H1 (cell line): ENCODE measurements around the gene LTBP4. TPM values are rescaled to one million over a fixed set of nuclear protein-coding genes. Genes with fewer than 3 reads are reported as not detected.

Experiments
- CTCF ChIA-PET: fragments of 300-600 bp; sonication (Branson Sonifier 250); formaldehyde crosslinking; loops from one replicate; lab custom pipeline; 2021; ENCODE audit not compliant: partially characterized antibody; lab: Charles Lee
- POLR2A ChIA-PET: fragments of 300-600 bp; sonication (Branson Sonifier 250); formaldehyde crosslinking; loops from one replicate; lab custom pipeline; 2021; ENCODE audit warnings: inconsistent platforms; ENCODE audit not compliant: partially characterized antibody; lab: Charles Lee
- DNase-seq, 2 experiments: peaks; one replicate each; pipeline versions ENCODE4 v3.0.0 to v3.0.0-alpha.2; 2010 to 2022; ENCODE audit warnings: low spot score in 2 of 2, low read depth in 1 of 2, mixed read lengths in 1 of 2
- FAIRE-seq: peaks from 2 replicates; lab custom pipeline; 2011; peaks lifted over from hg19 to GRCh38; lab: Jason Lieb, UNC
- H2AFZ ChIP-seq: 2 replicates; pipeline ENCODE4 v1.8.1; 2012; ENCODE audit warnings: low read length, inconsistent platforms
- H2AK5ac ChIP-seq: 2 replicates; pipeline ENCODE4 v1.6.1; 2013; ENCODE audit warnings: low read depth, low read length
- H2BK120ac ChIP-seq: replicated peaks from 2 replicates; pipeline ENCODE3; 2013; ENCODE audit warnings: low read depth, low read length, inconsistent platforms
- H2BK12ac ChIP-seq: 2 replicates; pipeline ENCODE4 v1.6.1; 2013; ENCODE audit warnings: low read depth, low read length
- H2BK15ac ChIP-seq: 2 replicates; pipeline ENCODE4 v1.6.1; 2013; ENCODE audit warnings: low read length
- H2BK20ac ChIP-seq: 2 replicates; pipeline ENCODE4 v1.6.1; 2013; ENCODE audit warnings: low read length
- H2BK5ac ChIP-seq: 2 replicates; pipeline ENCODE4 v1.6.1; 2013; ENCODE audit warnings: low read depth, low read length
- H3K14ac ChIP-seq: 2 replicates; pipeline ENCODE4 v1.6.1; 2013; ENCODE audit warnings: inconsistent platforms; ENCODE audit not compliant: insufficient read length
- H3K18ac ChIP-seq: 2 replicates; pipeline ENCODE4 v1.6.1; 2013; ENCODE audit warnings: low read length; ENCODE audit errors: extremely low read depth
- H3K23ac ChIP-seq: 2 replicates; pipeline ENCODE4 v1.6.1; 2013; ENCODE audit warnings: inconsistent platforms; ENCODE audit not compliant: insufficient read length
- H3K23me2 ChIP-seq: 2 replicates; pipeline ENCODE4 v1.6.1; 2013; ENCODE audit warnings: low read depth, low read length
- H3K27ac ChIP-seq: 2 replicates; pipeline ENCODE4 v1.6.1; 2011; ENCODE audit warnings: low read depth, low read length, inconsistent platforms
- H3K27me3 ChIP-seq, 4 experiments: replicated peaks in 1 of 4; 1 replicate in 1 of 4; 2 replicates in 3 of 4; pipeline versions ENCODE4 v1.6.1 to v1.8.1; 2011 to 2013; ENCODE audit warnings: low read length in 3 of 4, mild to moderate bottlenecking in 3 of 4, inconsistent platforms in 2 of 4, mixed read lengths in 2 of 4, moderate library complexity in 1 of 4; ENCODE audit not compliant: control insufficient read depth in 3 of 4, insufficient read depth in 3 of 4; ENCODE audit errors: extremely low read depth in 1 of 4
- H3K36me3 ChIP-seq, 4 experiments: 2 replicates each; pipeline versions ENCODE4 v1.6.1 to v1.8.1; 2011 to 2013; ENCODE audit warnings: mild to moderate bottlenecking in 4 of 4, low read length in 3 of 4, moderate library complexity in 2 of 4, control low read depth in 1 of 4, inconsistent platforms in 1 of 4; ENCODE audit not compliant: insufficient read depth in 4 of 4, control insufficient read depth in 2 of 4
- H3K4ac ChIP-seq: replicated peaks from 2 replicates; pipeline ENCODE3; 2013; ENCODE audit warnings: low read length, low read depth, mixed read lengths, inconsistent platforms; ENCODE audit not compliant: insufficient read length
- H3K4me1 ChIP-seq, 4 experiments: replicated peaks in 1 of 4; 1 replicate in 1 of 4; 2 replicates in 3 of 4; pipeline versions ENCODE4 v1.6.1 to v1.8.1; 2011 to 2013; ENCODE audit warnings: low read length in 3 of 4, inconsistent platforms in 2 of 4, mixed read lengths in 1 of 4; ENCODE audit not compliant: insufficient read depth in 4 of 4, control insufficient read depth in 3 of 4
- H3K4me2 ChIP-seq, 2 experiments: 2 replicates each; pipeline versions ENCODE4 v1.6.1 to v1.8.1; 2011 to 2013; ENCODE audit warnings: low read depth in 2 of 2, low read length in 2 of 2, control low read depth in 1 of 2, inconsistent platforms in 1 of 2, mild to moderate bottlenecking in 1 of 2; ENCODE audit not compliant: insufficient read depth in 1 of 2
- H3K4me3 ChIP-seq, 4 experiments: fragments of 200-600, 300-600 bp in 1 of 4; sonication (generic), shearing (Covaris generic), sonication (Bioruptor Twin) in 1 of 4; 2 replicates each; pipeline versions ENCODE4 v1.5.1 to v1.8.1; 2011 to 2016; ENCODE audit warnings: low read length in 4 of 4, low read depth in 3 of 4, control low read depth in 2 of 4, inconsistent platforms in 2 of 4, mild to moderate bottlenecking in 2 of 4, mixed read lengths in 1 of 4, moderate library complexity in 1 of 4; ENCODE audit not compliant: insufficient read depth in 2 of 4; ENCODE audit errors: extremely low read depth in 1 of 4
- H3K56ac ChIP-seq: replicated peaks from 2 replicates; pipeline ENCODE3; 2013; ENCODE audit warnings: low read depth, mild to moderate bottlenecking, mixed read lengths, low read length, inconsistent platforms; ENCODE audit not compliant: insufficient read length
- H3K79me1 ChIP-seq: 2 replicates; pipeline ENCODE4 v1.6.1; 2013; ENCODE audit warnings: low read depth, low read length, control low read depth
- H3K79me2 ChIP-seq, 2 experiments: 2 replicates each; pipeline versions ENCODE4 v1.6.1 to v1.8.1; 2012 to 2013; ENCODE audit warnings: low read length in 2 of 2, mild to moderate bottlenecking in 2 of 2, inconsistent platforms in 1 of 2; ENCODE audit not compliant: insufficient read depth in 2 of 2, control insufficient read depth in 1 of 2
- H3K9ac ChIP-seq, 4 experiments: replicated peaks in 1 of 4; 1 replicate in 1 of 4; 2 replicates in 3 of 4; pipeline versions ENCODE4 v1.6.1 to v1.8.1; 2011 to 2013; ENCODE audit warnings: low read depth in 3 of 4, low read length in 3 of 4, control low read depth in 2 of 4, mild to moderate bottlenecking in 2 of 4, moderate library complexity in 2 of 4, inconsistent platforms in 1 of 4; ENCODE audit errors: extremely low read depth in 1 of 4
- H3K9me3 ChIP-seq, 2 experiments: 2 replicates each; pipeline versions ENCODE4 v1.6.1 to v1.8.1; 2012 to 2013; ENCODE audit warnings: mild to moderate bottlenecking in 2 of 2, moderate library complexity in 2 of 2, control low read depth in 1 of 2, inconsistent platforms in 1 of 2, low read depth in 1 of 2, low read length in 1 of 2, mixed read lengths in 1 of 2; ENCODE audit not compliant: insufficient read depth in 2 of 2
- H4K20me1 ChIP-seq, 2 experiments: replicated peaks in 1 of 2; 2 replicates each; pipeline versions ENCODE3 to v1.8.1; 2011 to 2013; ENCODE audit warnings: inconsistent platforms in 2 of 2, low read length in 2 of 2, mild to moderate bottlenecking in 1 of 2; ENCODE audit not compliant: insufficient read depth in 2 of 2, control insufficient read depth in 1 of 2
- H4K5ac ChIP-seq: 2 replicates; pipeline ENCODE4 v1.6.1; 2013; ENCODE audit warnings: low read length, low read depth, mixed read lengths, inconsistent platforms; ENCODE audit not compliant: insufficient read length
- H4K8ac ChIP-seq: 2 replicates; pipeline ENCODE4 v1.8.0; 2013; ENCODE audit warnings: mild to moderate bottlenecking, moderate library complexity, low read length, inconsistent platforms; ENCODE audit not compliant: insufficient read depth; ENCODE audit errors: extremely low read depth
- H4K91ac ChIP-seq: replicated peaks from 2 replicates; pipeline ENCODE3; 2013; ENCODE audit warnings: low read length, mixed read lengths, inconsistent platforms; ENCODE audit not compliant: insufficient read length
- RXRA ChIP-seq: IDR thresholded peaks from 2 replicates; pipeline ENCODE4 v1.6.1; 2011; ENCODE audit warnings: low read depth, mild to moderate bottlenecking, low read length, moderate library complexity; ENCODE audit not compliant: insufficient read depth
- TCF12 ChIP-seq: IDR thresholded peaks from 2 replicates; pipeline ENCODE4 v1.6.1; 2011; ENCODE audit warnings: low read depth, mild to moderate bottlenecking, low read length
- WGBS, 2 experiments: shearing (Covaris generic) in 1 of 2; methylation state at CpG; one replicate each; pipeline versions ENCODE4 v1.1.6 to v1.1.7; 2013 to 2015; ENCODE audit warnings: low lambda C conversion rate in 2 of 2, mixed read lengths in 2 of 2, inconsistent platforms in 1 of 2, low coverage in 1 of 2, missing lambda C conversion rate in 1 of 2; ENCODE audit not compliant: insufficient replicate concordance in 2 of 2, insufficient coverage in 1 of 2, insufficient read length in 1 of 2; ENCODE audit errors: extremely low coverage in 1 of 2, missing lambda C conversion rate in 1 of 2; 5-methylcytosine and 5-hydroxymethylcytosine counted together
- polyA plus RNA-seq, 7 experiments: library from polyadenylated mRNA; depleted of rRNA in 3 of 7; stranded (reverse) in 5 of 7; unstranded in 2 of 7; fragments of >200 nt in 5 of 7; fragments of 200-250 nt in 2 of 7; gene quantifications; 1 replicate in 5 of 7; 2 replicates in 1 of 7; 4 replicates in 1 of 7; pipeline versions ENCODE4 v1.2.1 to v1.2.3, GENCODE V29; 2011 to 2013; ENCODE audit warnings: missing spikeins in 2 of 7, mixed read lengths in 2 of 7
- total RNA-seq: library from RNA; stranded (reverse); fragmentation: NEBNext Ultra II Directional; extraction: Animal tissue kit (Norgen Biotek cat#: 25700); gene quantifications from 2 replicates; pipeline ENCODE4 v1.2.1, GENCODE V29; 2021
- TF ChIP-seq, protein P1 (sequence below): IDR thresholded peaks from 2 replicates; pipeline ENCODE4 v1.6.1; 2012; ENCODE audit warnings: inconsistent platforms
- TF ChIP-seq, protein P2 (sequence below), 3 experiments: IDR thresholded peaks; 1 replicate in 2 of 3; 2 replicates in 1 of 3; pipeline versions ENCODE4 v1.5.1 to v1.6.1; 2011; ENCODE audit warnings: low read length in 3 of 3, mild to moderate bottlenecking in 3 of 3, inconsistent platforms in 2 of 3, low read depth in 1 of 3, moderate library complexity in 1 of 3; ENCODE audit not compliant: insufficient read depth in 1 of 3; ENCODE audit errors: control extremely low read depth in 1 of 3

Gene LTBP4
- total and polyA plus RNA-seq, 2 of the 8 experiments (the other 6 are each of a cell fraction or from before 2014, with no cell fraction given): 54.5 to 77.1 TPM

DNA sequence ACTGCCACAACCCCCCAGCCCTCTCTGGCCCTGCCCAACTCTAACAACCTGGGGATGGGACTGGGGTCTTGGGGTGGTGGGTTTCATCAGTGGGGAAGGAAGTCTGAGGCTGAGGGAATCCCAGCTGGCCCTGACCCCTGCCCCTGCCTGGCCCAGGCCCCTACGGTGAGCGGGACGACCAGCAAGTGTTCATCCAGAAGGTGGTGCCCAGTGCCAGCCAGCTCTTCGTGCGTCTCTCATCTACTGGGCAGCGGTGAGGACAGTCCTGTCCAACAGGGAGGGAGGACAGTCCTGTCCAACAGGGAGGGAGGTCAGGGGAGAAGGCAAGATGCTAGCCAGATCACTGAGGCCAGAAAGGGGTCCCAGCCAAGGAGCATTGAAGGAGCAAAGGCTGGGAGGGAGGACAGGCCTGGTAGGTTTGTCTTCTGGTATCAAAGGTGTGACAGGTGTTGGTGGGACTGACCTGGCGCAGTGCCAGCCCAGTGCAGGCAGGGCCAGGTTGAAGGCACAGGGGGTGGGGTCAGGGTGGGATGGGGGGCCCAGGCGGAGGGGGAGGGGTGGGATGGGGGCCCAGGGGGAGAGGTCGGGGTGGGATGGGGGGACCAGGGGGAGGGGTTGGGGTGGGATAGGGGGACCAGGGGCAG lies 12.1 kb upstream of the LTBP4 start:
- Histone ChIP-seq H3K23ac (no peak overlapping the region), H2BK120ac (no peak overlapping the region), H3K23me2 (no peaks in the 10 kb centered on the region; the same call in 1 of the 2 replicates), H4K91ac (no peak overlapping the region), H3K9me3 (no peaks in the 10 kb centered on the region), H2AK5ac (no peak overlapping the region), H2BK15ac (no peak overlapping the region), H3K4me2 (no peak overlapping the region), H3K36me3 (peaks cover 2 to 17% (median 10%) of the 10 kb centered on the region in 4 experiments; a peak in 6 of 8 replicates), H3K79me2 (no peaks in the 10 kb centered on the region), H2AFZ (no peak overlapping the region), H2BK20ac (no peak overlapping the region), H3K27ac (no peak overlapping the region), H3K18ac (no peak overlapping the region), H2BK5ac (no peak overlapping the region), H3K4ac (no peak overlapping the region), H3K56ac (no peak overlapping the region), H4K20me1 (peaks cover 0 to 7% of the 10 kb centered on the region in 2 experiments), H3K4me3 (no peak overlapping the region), H3K14ac (no peak overlapping the region), H4K5ac (no peak overlapping the region), H2BK12ac (no peak overlapping the region), H3K9ac (no peak overlapping the region), H4K8ac (no peak overlapping the region), H3K79me1 (no peaks in the 10 kb centered on the region), H3K4me1 (no peaks in the 10 kb centered on the region), H3K27me3 (no peaks in the 10 kb centered on the region)
- ChIA-PET POLR2A (interaction anchor here (0.5 to 1.2 kb wide), 5 partner anchors 9 to 31 kb away, joined by 3 to 4 read pairs (median 3); no protein-coding TSS in a partner anchor), CTCF (interaction anchor here (1.0 to 1.5 kb wide), 3 partner anchors 10 to 67 kb away, joined by 3 read pairs; no protein-coding TSS in a partner anchor)
- WGBS, 2 experiments: 88% methylated on average over 7 of the region's 9 CpGs; no CpG with 5 or more reads in 1 of the 2 experiments
- DNase-seq (no peak), FAIRE-seq (no peak)
- no peak for TF ChIP-seq RXRA
- TF ChIP-seq, protein P1, sequence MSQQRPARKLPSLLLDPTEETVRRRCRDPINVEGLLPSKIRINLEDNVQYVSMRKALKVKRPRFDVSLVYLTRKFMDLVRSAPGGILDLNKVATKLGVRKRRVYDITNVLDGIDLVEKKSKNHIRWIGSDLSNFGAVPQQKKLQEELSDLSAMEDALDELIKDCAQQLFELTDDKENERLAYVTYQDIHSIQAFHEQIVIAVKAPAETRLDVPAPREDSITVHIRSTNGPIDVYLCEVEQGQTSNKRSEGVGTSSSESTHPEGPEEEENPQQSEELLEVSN: no peak
- TF ChIP-seq TCF12: no peak
- TF ChIP-seq, protein P2, sequence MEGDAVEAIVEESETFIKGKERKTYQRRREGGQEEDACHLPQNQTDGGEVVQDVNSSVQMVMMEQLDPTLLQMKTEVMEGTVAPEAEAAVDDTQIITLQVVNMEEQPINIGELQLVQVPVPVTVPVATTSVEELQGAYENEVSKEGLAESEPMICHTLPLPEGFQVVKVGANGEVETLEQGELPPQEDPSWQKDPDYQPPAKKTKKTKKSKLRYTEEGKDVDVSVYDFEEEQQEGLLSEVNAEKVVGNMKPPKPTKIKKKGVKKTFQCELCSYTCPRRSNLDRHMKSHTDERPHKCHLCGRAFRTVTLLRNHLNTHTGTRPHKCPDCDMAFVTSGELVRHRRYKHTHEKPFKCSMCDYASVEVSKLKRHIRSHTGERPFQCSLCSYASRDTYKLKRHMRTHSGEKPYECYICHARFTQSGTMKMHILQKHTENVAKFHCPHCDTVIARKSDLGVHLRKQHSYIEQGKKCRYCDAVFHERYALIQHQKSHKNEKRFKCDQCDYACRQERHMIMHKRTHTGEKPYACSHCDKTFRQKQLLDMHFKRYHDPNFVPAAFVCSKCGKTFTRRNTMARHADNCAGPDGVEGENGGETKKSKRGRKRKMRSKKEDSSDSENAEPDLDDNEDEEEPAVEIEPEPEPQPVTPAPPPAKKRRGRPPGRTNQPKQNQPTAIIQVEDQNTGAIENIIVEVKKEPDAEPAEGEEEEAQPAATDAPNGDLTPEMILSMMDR (IDR thresholded peaks at IDR 0.05; ENCODE audit: control extremely low read depth in 1 of 3, insufficient read depth in 1 of 3, low read depth in 1 of 3, low read length in 3 of 3): no peak
